K562 (cell line): ENCODE data around the gene PAF1. TPM values are rescaled to one million over a fixed set of nuclear protein-coding genes. Genes with fewer than 3 reads are reported as not detected.

Source experiments
- ASH1L ChIP-seq: fragments of 450-650 bp; IDR thresholded peaks from 2 replicates; pipeline ENCODE4 v1.6.1; 2018; ENCODE audit warnings: borderline replicate concordance, mild to moderate bottlenecking, low read depth; ENCODE audit not compliant: partially characterized antibody
- ATF3 ChIP-seq, 2 experiments: fragments of 450-650 bp in 1 of 2; sonication (generic) in 1 of 2; formaldehyde crosslinking in 1 of 2; IDR thresholded peaks in 1 of 2; conservative IDR thresholded peaks in 1 of 2; 2 replicates each; pipeline versions ENCODE4 v1.6.1 to v1.8.1; 2016 to 2023; ENCODE audit warnings: mild to moderate bottlenecking in 2 of 2, moderate library complexity in 2 of 2, inconsistent platforms in 1 of 2, missing genetic modification reagents in 1 of 2
- ETV1 ChIP-seq: fragments of 450-650 bp; conservative IDR thresholded peaks from 2 replicates; pipeline ENCODE4 v1.6.1; 2016; ENCODE audit warnings: missing genetic modification characterization, control low read depth, low read depth, missing compliant biosample characterization
- GABPB1 ChIP-seq: sonication (generic); formaldehyde crosslinking; IDR thresholded peaks from 2 replicates; pipeline ENCODE4 v1.8.0; 2022; ENCODE audit warnings: mild to moderate bottlenecking, missing genetic modification reagents
- POLR2A ChIP-seq: fragments of 450-650 bp; conservative IDR thresholded peaks from 2 replicates; pipeline ENCODE4 v1.6.1; 2016
- POLR2H ChIP-seq: IDR thresholded peaks from 2 replicates; pipeline ENCODE4 v1.6.1; 2016; ENCODE audit warnings: missing genetic modification characterization, low read depth, mild to moderate bottlenecking, control low read depth, missing compliant biosample characterization, moderate library complexity
- RB1 ChIP-seq: fragments of 450-650 bp; IDR thresholded peaks from 2 replicates; pipeline ENCODE4 v1.6.1; 2017; ENCODE audit warnings: low read depth, mild to moderate bottlenecking
- SAFB ChIP-seq: fragments of 200-400 bp; formaldehyde crosslinking; IDR thresholded peaks from 2 replicates; pipeline ENCODE4 v1.6.1; 2017; ENCODE audit warnings: low read depth, low read length, borderline replicate concordance
- ZBTB7A ChIP-seq: IDR thresholded peaks from 2 replicates; pipeline ENCODE4 v1.6.1; 2011; ENCODE audit warnings: low read depth, mild to moderate bottlenecking, low read length, moderate library complexity, borderline replicate concordance; ENCODE audit not compliant: control insufficient read depth
- polyA plus RNA-seq, 8 experiments: library from polyadenylated mRNA; depleted of rRNA in 4 of 8; stranded (reverse) in 5 of 8; unstranded in 3 of 8; fragments of >200 nt; fragmentation: Nextera tagmentation in 2 of 8; fragmentation: Illumina TruSeq in 1 of 8; extraction: Ambion mirVana in 2 of 8; extraction: Trizol in 1 of 8; gene quantifications; 2 replicates each; pipeline versions ENCODE4 v1.2.1 to v1.2.3, GENCODE V29; 2011 to 2014; ENCODE audit warnings: inconsistent platforms in 1 of 8, missing spikeins in 1 of 8
- total RNA-seq, 7 experiments: library from RNA; depleted of rRNA in 6 of 7; stranded (reverse); fragments of >200 nt in 6 of 7; fragmentation: Illumina TruSeq in 2 of 7; extraction: Trizol in 2 of 7; gene quantifications; 2 replicates each; pipeline versions ENCODE4 v1.2.1 to v1.2.3, GENCODE V29; 2011 to 2021; ENCODE audit warnings: low replicate concordance in 1 of 7
- TF ChIP-seq, protein P1 (sequence below): fragments of 200-600 bp; sonication (generic); IDR thresholded peaks from one replicate; pipeline ENCODE4 v1.6.1; 2012; ENCODE audit warnings: mild to moderate bottlenecking, low read depth, low read length, inconsistent platforms
- TF ChIP-seq, protein P2 (sequence below): sonication (generic); formaldehyde crosslinking; IDR thresholded peaks from 2 replicates; pipeline ENCODE4 v1.8.0; 2022; ENCODE audit warnings: missing genetic modification reagents, mild to moderate bottlenecking, borderline replicate concordance

Gene PAF1
- total and polyA plus RNA-seq, 9 of the 15 experiments (the other 6 are each of a cell fraction or from before 2014, with no cell fraction given) = 1.5 to 45.0 (median 33.8) TPM

GRCh38 chr19:39409208-39410016 is 18.5 kb upstream of the PAF1 start (continued):
- TF ChIP-seq, protein P1, sequence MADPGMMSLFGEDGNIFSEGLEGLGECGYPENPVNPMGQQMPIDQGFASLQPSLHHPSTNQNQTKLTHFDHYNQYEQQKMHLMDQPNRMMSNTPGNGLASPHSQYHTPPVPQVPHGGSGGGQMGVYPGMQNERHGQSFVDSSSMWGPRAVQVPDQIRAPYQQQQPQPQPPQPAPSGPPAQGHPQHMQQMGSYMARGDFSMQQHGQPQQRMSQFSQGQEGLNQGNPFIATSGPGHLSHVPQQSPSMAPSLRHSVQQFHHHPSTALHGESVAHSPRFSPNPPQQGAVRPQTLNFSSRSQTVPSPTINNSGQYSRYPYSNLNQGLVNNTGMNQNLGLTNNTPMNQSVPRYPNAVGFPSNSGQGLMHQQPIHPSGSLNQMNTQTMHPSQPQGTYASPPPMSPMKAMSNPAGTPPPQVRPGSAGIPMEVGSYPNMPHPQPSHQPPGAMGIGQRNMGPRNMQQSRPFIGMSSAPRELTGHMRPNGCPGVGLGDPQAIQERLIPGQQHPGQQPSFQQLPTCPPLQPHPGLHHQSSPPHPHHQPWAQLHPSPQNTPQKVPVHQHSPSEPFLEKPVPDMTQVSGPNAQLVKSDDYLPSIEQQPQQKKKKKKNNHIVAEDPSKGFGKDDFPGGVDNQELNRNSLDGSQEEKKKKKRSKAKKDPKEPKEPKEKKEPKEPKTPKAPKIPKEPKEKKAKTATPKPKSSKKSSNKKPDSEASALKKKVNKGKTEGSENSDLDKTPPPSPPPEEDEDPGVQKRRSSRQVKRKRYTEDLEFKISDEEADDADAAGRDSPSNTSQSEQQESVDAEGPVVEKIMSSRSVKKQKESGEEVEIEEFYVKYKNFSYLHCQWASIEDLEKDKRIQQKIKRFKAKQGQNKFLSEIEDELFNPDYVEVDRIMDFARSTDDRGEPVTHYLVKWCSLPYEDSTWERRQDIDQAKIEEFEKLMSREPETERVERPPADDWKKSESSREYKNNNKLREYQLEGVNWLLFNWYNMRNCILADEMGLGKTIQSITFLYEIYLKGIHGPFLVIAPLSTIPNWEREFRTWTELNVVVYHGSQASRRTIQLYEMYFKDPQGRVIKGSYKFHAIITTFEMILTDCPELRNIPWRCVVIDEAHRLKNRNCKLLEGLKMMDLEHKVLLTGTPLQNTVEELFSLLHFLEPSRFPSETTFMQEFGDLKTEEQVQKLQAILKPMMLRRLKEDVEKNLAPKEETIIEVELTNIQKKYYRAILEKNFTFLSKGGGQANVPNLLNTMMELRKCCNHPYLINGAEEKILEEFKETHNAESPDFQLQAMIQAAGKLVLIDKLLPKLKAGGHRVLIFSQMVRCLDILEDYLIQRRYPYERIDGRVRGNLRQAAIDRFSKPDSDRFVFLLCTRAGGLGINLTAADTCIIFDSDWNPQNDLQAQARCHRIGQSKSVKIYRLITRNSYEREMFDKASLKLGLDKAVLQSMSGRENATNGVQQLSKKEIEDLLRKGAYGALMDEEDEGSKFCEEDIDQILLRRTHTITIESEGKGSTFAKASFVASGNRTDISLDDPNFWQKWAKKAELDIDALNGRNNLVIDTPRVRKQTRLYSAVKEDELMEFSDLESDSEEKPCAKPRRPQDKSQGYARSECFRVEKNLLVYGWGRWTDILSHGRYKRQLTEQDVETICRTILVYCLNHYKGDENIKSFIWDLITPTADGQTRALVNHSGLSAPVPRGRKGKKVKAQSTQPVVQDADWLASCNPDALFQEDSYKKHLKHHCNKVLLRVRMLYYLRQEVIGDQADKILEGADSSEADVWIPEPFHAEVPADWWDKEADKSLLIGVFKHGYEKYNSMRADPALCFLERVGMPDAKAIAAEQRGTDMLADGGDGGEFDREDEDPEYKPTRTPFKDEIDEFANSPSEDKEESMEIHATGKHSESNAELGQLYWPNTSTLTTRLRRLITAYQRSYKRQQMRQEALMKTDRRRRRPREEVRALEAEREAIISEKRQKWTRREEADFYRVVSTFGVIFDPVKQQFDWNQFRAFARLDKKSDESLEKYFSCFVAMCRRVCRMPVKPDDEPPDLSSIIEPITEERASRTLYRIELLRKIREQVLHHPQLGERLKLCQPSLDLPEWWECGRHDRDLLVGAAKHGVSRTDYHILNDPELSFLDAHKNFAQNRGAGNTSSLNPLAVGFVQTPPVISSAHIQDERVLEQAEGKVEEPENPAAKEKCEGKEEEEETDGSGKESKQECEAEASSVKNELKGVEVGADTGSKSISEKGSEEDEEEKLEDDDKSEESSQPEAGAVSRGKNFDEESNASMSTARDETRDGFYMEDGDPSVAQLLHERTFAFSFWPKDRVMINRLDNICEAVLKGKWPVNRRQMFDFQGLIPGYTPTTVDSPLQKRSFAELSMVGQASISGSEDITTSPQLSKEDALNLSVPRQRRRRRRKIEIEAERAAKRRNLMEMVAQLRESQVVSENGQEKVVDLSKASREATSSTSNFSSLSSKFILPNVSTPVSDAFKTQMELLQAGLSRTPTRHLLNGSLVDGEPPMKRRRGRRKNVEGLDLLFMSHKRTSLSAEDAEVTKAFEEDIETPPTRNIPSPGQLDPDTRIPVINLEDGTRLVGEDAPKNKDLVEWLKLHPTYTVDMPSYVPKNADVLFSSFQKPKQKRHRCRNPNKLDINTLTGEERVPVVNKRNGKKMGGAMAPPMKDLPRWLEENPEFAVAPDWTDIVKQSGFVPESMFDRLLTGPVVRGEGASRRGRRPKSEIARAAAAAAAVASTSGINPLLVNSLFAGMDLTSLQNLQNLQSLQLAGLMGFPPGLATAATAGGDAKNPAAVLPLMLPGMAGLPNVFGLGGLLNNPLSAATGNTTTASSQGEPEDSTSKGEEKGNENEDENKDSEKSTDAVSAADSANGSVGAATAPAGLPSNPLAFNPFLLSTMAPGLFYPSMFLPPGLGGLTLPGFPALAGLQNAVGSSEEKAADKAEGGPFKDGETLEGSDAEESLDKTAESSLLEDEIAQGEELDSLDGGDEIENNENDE = no peak
- peak; percentile 66; the same call in 1 of the 2 replicates for TF ChIP-seq RB1
- 0 out of 2 replicates have a peak, but pooled peaks have one; percentile 33 for TF ChIP-seq POLR2H
- TF ChIP-seq ZBTB7A = peak; percentile 71
- TF ChIP-seq POLR2A = peak; percentile 62; the same call in 1 of the 2 replicates
- TF ChIP-seq ATF3 (IDR thresholded peaks at IDR 0.05) = peak; percentile 98
- TF ChIP-seq ATF3 (CRISPR knock-in tag; conservative IDR thresholded peaks at IDR 0.05) = no peak
- TF ChIP-seq ASH1L = no peak
- peak; percentile 85 for TF ChIP-seq GABPB1 (CRISPR knock-in tag)
- TF ChIP-seq ETV1 (tag) = peak; percentile 92
- TF ChIP-seq, protein P2, sequence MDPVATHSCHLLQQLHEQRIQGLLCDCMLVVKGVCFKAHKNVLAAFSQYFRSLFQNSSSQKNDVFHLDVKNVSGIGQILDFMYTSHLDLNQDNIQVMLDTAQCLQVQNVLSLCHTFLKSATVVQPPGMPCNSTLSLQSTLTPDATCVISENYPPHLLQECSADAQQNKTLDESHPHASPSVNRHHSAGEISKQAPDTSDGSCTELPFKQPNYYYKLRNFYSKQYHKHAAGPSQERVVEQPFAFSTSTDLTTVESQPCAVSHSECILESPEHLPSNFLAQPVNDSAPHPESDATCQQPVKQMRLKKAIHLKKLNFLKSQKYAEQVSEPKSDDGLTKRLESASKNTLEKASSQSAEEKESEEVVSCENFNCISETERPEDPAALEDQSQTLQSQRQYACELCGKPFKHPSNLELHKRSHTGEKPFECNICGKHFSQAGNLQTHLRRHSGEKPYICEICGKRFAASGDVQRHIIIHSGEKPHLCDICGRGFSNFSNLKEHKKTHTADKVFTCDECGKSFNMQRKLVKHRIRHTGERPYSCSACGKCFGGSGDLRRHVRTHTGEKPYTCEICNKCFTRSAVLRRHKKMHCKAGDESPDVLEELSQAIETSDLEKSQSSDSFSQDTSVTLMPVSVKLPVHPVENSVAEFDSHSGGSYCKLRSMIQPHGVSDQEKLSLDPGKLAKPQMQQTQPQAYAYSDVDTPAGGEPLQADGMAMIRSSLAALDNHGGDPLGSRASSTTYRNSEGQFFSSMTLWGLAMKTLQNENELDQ (CRISPR knock-in tag) = no peak
- no peak for TF ChIP-seq SAFB
